MCF 10A (cell line): ENCODE results near the gene SUDS3. TPM values are rescaled to one million over a fixed set of nuclear protein-coding genes. Genes with fewer than 3 reads are reported as not detected.

Experiments used
- BruUV-seq: library from RNA; stranded (reverse); fragments of 400-500 nt; replicated peaks from 2 replicates; lab custom pipeline; 2021; lab: Mats Ljungman, UMichigan
- CTCF ChIA-PET: fragments of 300-600 bp; sonication (Branson Sonifier 250); formaldehyde crosslinking; extraction: SDS; loops from one replicate; lab custom pipeline; 2021; ENCODE audit warnings: antibody characterized with exemption, inconsistent platforms; lab: Yijun Ruan, JAX
- POLR2A ChIA-PET: fragments of 300-600, 350-650 bp; sonication (Branson Sonifier 250); formaldehyde crosslinking; extraction: SDS; loops from one replicate; lab custom pipeline; 2020; ENCODE audit warnings: antibody characterized with exemption, inconsistent platforms; lab: Yijun Ruan, JAX
- DNase-seq: peaks from one replicate; pipeline ENCODE4 v3.0.0-alpha.2; 2018; ENCODE audit not compliant: unreplicated experiment
- H3K27ac Mint-ChIP-seq: one replicate; pipeline ENCODE4 v1.8.0; 2022; ENCODE audit warnings: mild to moderate bottlenecking, low read depth, mixed read lengths; ENCODE audit not compliant: unreplicated experiment
- H3K27me3 Mint-ChIP-seq: one replicate; pipeline ENCODE4 v1.8.0; 2022; ENCODE audit warnings: mixed read lengths; ENCODE audit not compliant: insufficient read depth, unreplicated experiment
- H3K36me3 Mint-ChIP-seq: one replicate; pipeline ENCODE4 v1.8.0; 2022; ENCODE audit warnings: mild to moderate bottlenecking, moderate library complexity, mixed read lengths; ENCODE audit not compliant: insufficient read depth, unreplicated experiment
- H3K4me1 Mint-ChIP-seq: one replicate; pipeline ENCODE4 v1.8.0; 2022; ENCODE audit warnings: mixed read lengths; ENCODE audit not compliant: insufficient read depth, unreplicated experiment
- H3K4me3 Mint-ChIP-seq: one replicate; pipeline ENCODE4 v1.8.0; 2022; ENCODE audit warnings: mild to moderate bottlenecking, moderate library complexity, mixed read lengths; ENCODE audit not compliant: unreplicated experiment
- H3K9me3 Mint-ChIP-seq: one replicate; pipeline ENCODE4 v1.8.0; 2022; ENCODE audit warnings: mixed read lengths; ENCODE audit not compliant: unreplicated experiment
- intact Hi-C: fragments of 100-400 bp; cut with micrococcal nuclease; formaldehyde crosslinking; loops from 2 replicates; pipeline ENCODE4 v1.14.1; 2022
- total RNA-seq: library from RNA; stranded (reverse); gene quantifications from 2 replicates; pipeline ENCODE4 v1.2.3, GENCODE V29; 2022
- TF ChIP-seq, protein P1 (sequence below): fragments of 200-600 bp; IDR thresholded peaks from one replicate; pipeline ENCODE4 v1.8.0; 2022; ENCODE audit warnings: antibody characterized with exemption, mild to moderate bottlenecking; ENCODE audit not compliant: unreplicated experiment

Gene SUDS3
- total RNA-seq, 1 experiment from 2014 or later, result 19.6 TPM

DNA sequence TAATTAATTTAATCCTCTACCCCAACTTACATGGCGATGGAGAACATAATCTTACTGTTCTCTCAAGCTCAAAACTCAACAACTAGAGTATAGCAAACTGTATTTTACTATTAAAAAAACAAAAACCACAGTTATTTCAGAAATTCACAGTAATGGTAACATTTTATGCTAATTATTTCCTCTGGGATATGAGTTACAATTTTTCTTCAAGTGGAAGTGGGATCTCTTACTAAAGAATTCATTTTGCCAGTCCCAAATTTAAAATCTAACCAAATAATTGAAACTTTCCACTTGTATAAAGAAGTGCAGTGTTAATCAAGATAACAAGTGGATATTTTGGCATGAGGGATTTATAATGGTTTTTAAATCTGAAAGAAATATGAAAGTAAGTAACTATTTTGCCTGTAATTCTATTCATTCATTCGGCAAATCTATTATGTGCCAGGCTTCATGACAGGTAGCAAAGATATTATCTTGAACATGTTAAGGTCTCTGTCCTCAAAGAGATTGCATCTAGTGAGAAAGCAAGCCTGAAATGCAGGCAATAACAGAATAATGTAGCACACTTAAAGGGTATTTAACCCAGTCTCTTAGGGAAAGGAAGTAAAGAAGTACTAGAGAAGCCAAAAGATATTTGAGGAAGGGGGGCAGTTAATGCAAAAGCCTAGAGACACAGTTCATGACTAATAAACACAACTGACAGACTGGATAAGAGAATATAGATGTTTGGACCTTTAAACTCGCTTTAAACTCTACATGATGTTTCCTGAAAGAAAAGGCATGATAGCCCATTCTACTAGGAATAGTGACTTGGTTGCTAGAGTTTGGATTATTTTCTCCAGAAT, 47.6 kb upstream of the SUDS3 start:
- ChIA-PET CTCF (interaction anchor here (0.7 kb wide), 1 partner anchor 16 kb away, joined by 4 read pairs; no protein-coding TSS in a partner anchor), POLR2A (interaction anchor here (1.0 kb wide), 1 partner anchor 22 kb away, joined by 3 read pairs; no protein-coding TSS in a partner anchor)
- no TSS peak for BruUV-seq
- intact Hi-C loops, result no loop called here
- peaks cover 6% of the 10 kb centered on the region for H3K4me1 Mint-ChIP-seq
- peaks cover 7% of the 10 kb centered on the region for H3K9me3 Mint-ChIP-seq
- no peak overlapping the region for H3K4me3 Mint-ChIP-seq
- no peaks in the 10 kb centered on the region for H3K36me3 Mint-ChIP-seq
- H3K27ac Mint-ChIP-seq, result no peak overlapping the region
- no peaks in the 10 kb centered on the region for H3K27me3 Mint-ChIP-seq
- TF ChIP-seq, protein P1, sequence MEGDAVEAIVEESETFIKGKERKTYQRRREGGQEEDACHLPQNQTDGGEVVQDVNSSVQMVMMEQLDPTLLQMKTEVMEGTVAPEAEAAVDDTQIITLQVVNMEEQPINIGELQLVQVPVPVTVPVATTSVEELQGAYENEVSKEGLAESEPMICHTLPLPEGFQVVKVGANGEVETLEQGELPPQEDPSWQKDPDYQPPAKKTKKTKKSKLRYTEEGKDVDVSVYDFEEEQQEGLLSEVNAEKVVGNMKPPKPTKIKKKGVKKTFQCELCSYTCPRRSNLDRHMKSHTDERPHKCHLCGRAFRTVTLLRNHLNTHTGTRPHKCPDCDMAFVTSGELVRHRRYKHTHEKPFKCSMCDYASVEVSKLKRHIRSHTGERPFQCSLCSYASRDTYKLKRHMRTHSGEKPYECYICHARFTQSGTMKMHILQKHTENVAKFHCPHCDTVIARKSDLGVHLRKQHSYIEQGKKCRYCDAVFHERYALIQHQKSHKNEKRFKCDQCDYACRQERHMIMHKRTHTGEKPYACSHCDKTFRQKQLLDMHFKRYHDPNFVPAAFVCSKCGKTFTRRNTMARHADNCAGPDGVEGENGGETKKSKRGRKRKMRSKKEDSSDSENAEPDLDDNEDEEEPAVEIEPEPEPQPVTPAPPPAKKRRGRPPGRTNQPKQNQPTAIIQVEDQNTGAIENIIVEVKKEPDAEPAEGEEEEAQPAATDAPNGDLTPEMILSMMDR, result no peak
- no peak for DNase-seq

DNA sequence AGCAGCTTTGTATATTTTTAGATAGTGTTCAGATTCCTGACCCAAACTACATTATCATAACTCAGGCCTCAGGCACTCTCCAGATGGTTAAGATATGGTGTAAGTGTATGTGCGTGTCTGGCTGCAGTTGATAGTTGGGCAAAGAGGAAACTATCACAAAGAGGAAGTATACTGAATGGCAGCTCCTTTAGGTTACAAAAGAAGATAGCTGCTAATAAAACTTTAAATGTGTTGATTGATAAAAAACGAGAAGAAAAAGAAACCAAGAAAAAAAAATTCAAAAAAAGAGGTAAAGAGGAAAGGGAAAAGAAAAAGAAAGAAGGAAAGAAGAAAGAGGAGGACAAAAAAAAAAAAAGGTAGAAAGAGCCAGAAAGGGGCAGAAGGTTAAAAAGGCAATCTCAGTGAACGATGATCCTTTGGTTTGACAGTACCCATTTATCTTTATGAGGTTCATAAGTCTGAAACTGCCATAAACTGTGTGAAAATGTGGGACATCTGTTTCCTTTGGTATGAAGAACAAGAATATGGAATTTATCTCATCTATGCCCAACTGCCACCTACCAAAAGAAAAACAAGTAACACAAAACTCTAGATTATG, 45.8 kb upstream of the SUDS3 start:
- Mint-ChIP-seq H3K4me1 (peaks cover 6% of the 10 kb centered on the region), H3K9me3 (peaks cover 7% of the 10 kb centered on the region), H3K4me3 (no peak overlapping the region), H3K27ac (peak overlapping the region; percentile 20), H3K36me3 (no peaks in the 10 kb centered on the region), H3K27me3 (no peaks in the 10 kb centered on the region)
- no TSS peak for BruUV-seq
- no peak for DNase-seq
- TF ChIP-seq, protein P1, result no peak
- ChIA-PET POLR2A (no interaction called here), CTCF (interaction anchor here (0.7 to 3.2 kb wide), 2 partner anchors 25 to 46 kb away, joined by 3 to 10 read pairs; partner anchors contain the start of gene SUDS3)
- intact Hi-C loops, result no loop called here

DNA sequence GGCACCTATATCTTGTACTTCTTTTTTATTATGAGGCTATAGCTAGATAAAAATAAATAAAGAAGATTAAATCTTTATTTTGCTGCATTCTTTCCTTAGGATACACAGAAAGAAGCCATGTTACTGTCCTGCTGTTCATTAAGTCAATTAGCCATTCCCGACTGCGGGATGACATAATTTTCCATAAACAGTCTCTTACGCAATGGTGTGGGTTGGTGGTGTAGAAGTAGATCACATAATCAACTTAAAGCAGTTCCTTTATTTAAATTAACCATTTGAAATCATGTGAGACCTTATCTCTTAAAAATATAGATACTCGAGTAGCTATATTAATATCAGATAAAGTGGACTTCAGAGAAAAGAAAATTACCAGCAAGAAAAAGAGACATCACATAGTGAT, 43.8 kb upstream of the SUDS3 start:
- CTCF ChIA-PET, result interaction anchor here (0.5 to 3.2 kb wide), 5 partner anchors 15 to 1438 kb away, joined by 3 to 10 read pairs (median 4); partner anchors contain the start of gene SUDS3
- H3K4me3 Mint-ChIP-seq, result no peak overlapping the region
- intact Hi-C loops, result no loop called here

More for the DNA sequence above, 43.8 kb upstream of the SUDS3 start:
- peaks cover 7% of the 10 kb centered on the region for H3K9me3 Mint-ChIP-seq
- POLR2A ChIA-PET, result no interaction called here
- no peaks in the 10 kb centered on the region for H3K27me3 Mint-ChIP-seq
- H3K36me3 Mint-ChIP-seq, result no peaks in the 10 kb centered on the region
- peak; percentile 26 for DNase-seq
- TF ChIP-seq, protein P1, result no peak
- no TSS peak for BruUV-seq
- peak overlapping the region; percentile 33 for H3K27ac Mint-ChIP-seq
- H3K4me1 Mint-ChIP-seq, result peaks cover 6% of the 10 kb centered on the region
